Spleen (tissue), 7 donors: ENCODE measurements around the gene GALNT17.

Source experiments
- POLR2A ChIP-seq, 3 donors: fragments of 450-650 bp; IDR thresholded peaks; one replicate each; pipeline ENCODE4 v1.5.1; 2017; ENCODE audit warnings: antibody characterized with exemption in 3 of 3, mild to moderate bottlenecking in 1 of 3
- POLR2AphosphoS5 ChIP-seq, 3 donors: sonication (generic); formaldehyde crosslinking; IDR thresholded peaks; one replicate each; pipeline ENCODE4 v1.5.1; 2017; ENCODE audit warnings: antibody characterized with exemption in 3 of 3
- TF ChIP-seq, protein P1 (sequence below), 11 experiments: fragments of 200-600 bp in 7 of 11; fragments of 450-650 bp in 4 of 11; sonication (generic) in 4 of 11; IDR thresholded peaks in 8 of 11; conservative IDR thresholded peaks in 3 of 11; 1 replicate in 7 of 11; 2 replicates in 4 of 11; pipeline versions ENCODE4 v1.4.0 to v1.8.0; 2016 to 2021; ENCODE audit warnings: antibody characterized with exemption in 11 of 11, inconsistent platforms in 4 of 11, mild to moderate bottlenecking in 1 of 11
- donor health status: DM: no; HTN: no; CAD: no; lungs with moderate emphysema.
- donor health status: DM: no; HTN: no; CAD: no.
- donor health status: DM: no; HTN: no; CAD: no.

DNA sequence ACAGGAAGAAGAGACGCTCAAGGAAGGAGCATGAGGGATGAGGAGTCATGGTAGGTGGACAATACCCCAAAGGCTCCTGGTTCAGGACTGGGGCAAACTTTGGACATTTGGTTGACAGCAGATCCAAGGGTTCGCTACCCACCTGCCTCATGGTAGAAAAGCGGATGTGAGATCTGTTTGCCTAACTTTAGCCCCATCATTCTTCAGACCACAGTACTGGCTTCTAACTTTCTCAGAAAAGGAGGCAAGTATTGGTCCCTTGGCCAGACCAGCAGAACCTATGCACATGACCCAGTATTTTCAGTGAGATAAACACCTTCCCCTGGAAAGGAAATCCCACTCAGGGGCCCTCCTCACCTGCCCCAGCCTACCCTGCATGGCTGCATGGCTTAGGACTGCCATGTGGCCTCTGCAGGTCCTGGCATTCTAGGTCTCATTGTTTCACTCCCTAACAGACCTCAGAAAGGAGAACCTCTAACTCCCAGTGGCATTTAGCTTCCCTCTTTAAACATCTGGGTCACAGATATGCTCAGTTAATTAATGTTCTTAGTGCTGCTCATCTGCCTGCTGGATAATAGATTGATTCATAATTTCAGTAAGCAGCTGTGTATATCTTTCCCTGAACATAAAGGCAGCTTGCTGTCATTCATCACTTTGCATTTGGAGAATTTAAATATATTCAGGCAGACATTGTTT is 574.1 kb downstream of the GALNT17 start:
- TF ChIP-seq, protein P1, sequence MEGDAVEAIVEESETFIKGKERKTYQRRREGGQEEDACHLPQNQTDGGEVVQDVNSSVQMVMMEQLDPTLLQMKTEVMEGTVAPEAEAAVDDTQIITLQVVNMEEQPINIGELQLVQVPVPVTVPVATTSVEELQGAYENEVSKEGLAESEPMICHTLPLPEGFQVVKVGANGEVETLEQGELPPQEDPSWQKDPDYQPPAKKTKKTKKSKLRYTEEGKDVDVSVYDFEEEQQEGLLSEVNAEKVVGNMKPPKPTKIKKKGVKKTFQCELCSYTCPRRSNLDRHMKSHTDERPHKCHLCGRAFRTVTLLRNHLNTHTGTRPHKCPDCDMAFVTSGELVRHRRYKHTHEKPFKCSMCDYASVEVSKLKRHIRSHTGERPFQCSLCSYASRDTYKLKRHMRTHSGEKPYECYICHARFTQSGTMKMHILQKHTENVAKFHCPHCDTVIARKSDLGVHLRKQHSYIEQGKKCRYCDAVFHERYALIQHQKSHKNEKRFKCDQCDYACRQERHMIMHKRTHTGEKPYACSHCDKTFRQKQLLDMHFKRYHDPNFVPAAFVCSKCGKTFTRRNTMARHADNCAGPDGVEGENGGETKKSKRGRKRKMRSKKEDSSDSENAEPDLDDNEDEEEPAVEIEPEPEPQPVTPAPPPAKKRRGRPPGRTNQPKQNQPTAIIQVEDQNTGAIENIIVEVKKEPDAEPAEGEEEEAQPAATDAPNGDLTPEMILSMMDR (IDR thresholded peaks at IDR 0.05 in 8 of 11, conservative IDR thresholded peaks at IDR 0.05 in 3 of 11): no peak
- TF ChIP-seq POLR2A (IDR thresholded peaks at IDR 0.05) (no peak), POLR2AphosphoS5 (IDR thresholded peaks at IDR 0.05) (no peak)
